Neural cell (in vitro differentiated cells): Measurements from ENCODE around the gene FRMPD4. TPM values are rescaled to one million over a fixed set of nuclear protein-coding genes. Genes with fewer than 3 reads are reported as not detected.

ENCODE experiments used
- H2AFZ ChIP-seq: fragments of 200-600, 300-800 bp; sonication (generic), shearing (Covaris generic); 2 replicates; pipeline ENCODE4 v1.6.0; 2014; ENCODE audit warnings: low read depth, mild to moderate bottlenecking, antibody characterized with exemption, low read length, moderate library complexity
- H3F3A ChIP-seq: fragments of 200-600 bp; shearing (Covaris generic); 2 replicates; pipeline ENCODE4 v1.6.1; 2016; ENCODE audit warnings: mild to moderate bottlenecking, moderate library complexity, mixed read lengths, antibody characterized with exemption, low read length; ENCODE audit not compliant: insufficient read depth, poor library complexity, severe bottlenecking
- H3K27ac ChIP-seq: fragments of 200-600, 300-800 bp; sonication (generic), shearing (Covaris generic); 2 replicates; pipeline ENCODE4 v1.5.1; 2014; ENCODE audit warnings: mild to moderate bottlenecking, low read length, moderate library complexity
- H3K27me3 ChIP-seq: fragments of 300-800, 200-600 bp; sonication (generic), shearing (Covaris generic); 2 replicates; pipeline ENCODE4 v1.6.0; 2014; ENCODE audit warnings: mild to moderate bottlenecking, low read depth, low read length, moderate library complexity; ENCODE audit not compliant: insufficient read depth
- H3K36me3 ChIP-seq: fragments of 300-800, 200-600 bp; sonication (generic), shearing (Covaris generic); 2 replicates; pipeline ENCODE4 v1.5.1; 2014; ENCODE audit warnings: mild to moderate bottlenecking, antibody characterized with exemption, low read length, moderate library complexity; ENCODE audit not compliant: insufficient read depth
- H3K4me2 ChIP-seq: fragments of 300-800, 200-600 bp; sonication (generic), shearing (Covaris generic); 2 replicates; pipeline ENCODE4 v1.6.0; 2014; ENCODE audit warnings: mild to moderate bottlenecking, low read length
- H3K4me3 ChIP-seq: fragments of 300-800, 200-600 bp; sonication (generic), shearing (Covaris generic); 2 replicates; pipeline ENCODE4 v1.5.1; 2014; ENCODE audit warnings: mild to moderate bottlenecking, low read length, moderate library complexity
- H3K79me2 ChIP-seq: fragments of 200-600 bp; shearing (Covaris generic); replicated peaks from 2 replicates; pipeline ENCODE4 v1.6.0; 2014; ENCODE audit warnings: mild to moderate bottlenecking, low read length, moderate library complexity; ENCODE audit not compliant: insufficient read depth
- H3K9ac ChIP-seq: fragments of 300-800, 200-600 bp; sonication (generic), shearing (Covaris generic); 2 replicates; pipeline ENCODE4 v1.6.1; 2016; ENCODE audit warnings: mild to moderate bottlenecking, low read length, mixed read lengths
- H3K9me2 ChIP-seq: fragments of 200-600 bp; shearing (Covaris generic); 2 replicates; pipeline ENCODE4 v1.6.1; 2016; ENCODE audit warnings: mild to moderate bottlenecking, low read length, mixed read lengths; ENCODE audit not compliant: insufficient read depth
- H3K9me3 ChIP-seq: fragments of 200-600, 300-800 bp; sonication (generic), shearing (Covaris generic); 2 replicates; pipeline ENCODE4 v1.6.1; 2016; ENCODE audit warnings: mild to moderate bottlenecking, mixed run types, low read length, moderate library complexity, mixed read lengths
- H4K20me1 ChIP-seq: fragments of 200-600 bp; shearing (Covaris generic); 2 replicates; pipeline ENCODE4 v1.6.1; 2016; ENCODE audit warnings: mild to moderate bottlenecking, mixed run types; ENCODE audit not compliant: insufficient read depth
- CTCF ChIP-seq: fragments of 450-650 bp; IDR thresholded peaks from 2 replicates; pipeline ENCODE4 v1.5.1; 2014; ENCODE audit warnings: antibody characterized with exemption, mild to moderate bottlenecking, moderate library complexity; ENCODE audit not compliant: poor library complexity, severe bottlenecking
- EP300 ChIP-seq: fragments of 450-650 bp; conservative IDR thresholded peaks from 2 replicates; pipeline ENCODE4 v1.6.1; 2014; ENCODE audit warnings: antibody characterized with exemption, mild to moderate bottlenecking, moderate library complexity; ENCODE audit not compliant: poor library complexity, severe bottlenecking
- EZH2 ChIP-seq: fragments of 200-600, 300-800 bp; shearing (Covaris generic), sonication (generic); IDR thresholded peaks from 2 replicates; pipeline ENCODE4 v1.6.1; 2014; ENCODE audit warnings: antibody characterized with exemption, low read length, borderline replicate concordance, mild to moderate bottlenecking; ENCODE audit not compliant: insufficient read depth, poor library complexity, severe bottlenecking
- MXI1 ChIP-seq: fragments of 450-650 bp; conservative IDR thresholded peaks from 2 replicates; pipeline ENCODE4 v1.6.1; 2014; ENCODE audit warnings: antibody characterized with exemption, mild to moderate bottlenecking; ENCODE audit not compliant: poor library complexity, severe bottlenecking
- RAD21 ChIP-seq: fragments of 450-650 bp; conservative IDR thresholded peaks from 2 replicates; pipeline ENCODE4 v1.6.1; 2014; ENCODE audit warnings: antibody characterized with exemption, mild to moderate bottlenecking, moderate library complexity
- REST ChIP-seq: IDR thresholded peaks from 2 replicates; pipeline ENCODE4 v1.6.1; 2012; ENCODE audit warnings: borderline replicate concordance
- SMC3 ChIP-seq: fragments of 450-650 bp; conservative IDR thresholded peaks from 2 replicates; pipeline ENCODE4 v1.6.1; 2014; ENCODE audit warnings: antibody characterized with exemption, mild to moderate bottlenecking, moderate library complexity; ENCODE audit not compliant: poor library complexity
- polyA plus RNA-seq: library from polyadenylated mRNA; depleted of rRNA; stranded (reverse); fragments of >200 nt; gene quantifications from 2 replicates; pipeline ENCODE4 v1.2.3, GENCODE V29; 2014

The FRMPD4 gene
- polyA plus RNA-seq, 1 donor from 2014 or later: 1.2 TPM

- Histone ChIP-seq H3K27me3 (no peaks in the 10 kb centered on the region), H3K36me3 (no peaks in the 10 kb centered on the region), H3K4me2 (no peak overlapping the region), H3K9me2 (no peaks in the 10 kb centered on the region), H2AFZ (no peak overlapping the region), H3F3A (no peaks in the 10 kb centered on the region), H3K9ac (no peak overlapping the region), H3K27ac (no peak overlapping the region), H3K9me3 (no peaks in the 10 kb centered on the region), H3K79me2 (no peaks in the 10 kb centered on the region), H4K20me1 (no peaks in the 10 kb centered on the region), H3K4me3 (no peak overlapping the region)
- TF ChIP-seq SMC3: no peak
- TF ChIP-seq MXI1: no peak
- TF ChIP-seq REST: no peak
- TF ChIP-seq RAD21: no peak
- TF ChIP-seq EZH2: no peak
- TF ChIP-seq CTCF: no peak
Measured at GRCh38 chrX:12379671-12380070, 241.4 kb downstream of the FRMPD4 start.

- H3K27me3 ChIP-seq: no peaks in the 10 kb centered on the region
- no peaks in the 10 kb centered on the region for H3K36me3 ChIP-seq
- H3K9me3 ChIP-seq: no peaks in the 10 kb centered on the region
- no peak overlapping the region for H2AFZ ChIP-seq
- H3K4me3 ChIP-seq: no peak overlapping the region
- TF ChIP-seq EP300 (no peak), MXI1 (no peak), REST (no peak)
- H3K27ac ChIP-seq: no peak overlapping the region
- no peaks in the 10 kb centered on the region for H3K9me2 ChIP-seq
- H3K9ac ChIP-seq: no peak overlapping the region
- H3K79me2 ChIP-seq: no peaks in the 10 kb centered on the region
- no peak overlapping the region for H3K4me2 ChIP-seq
- H3F3A ChIP-seq: no peaks in the 10 kb centered on the region
- no peaks in the 10 kb centered on the region for H4K20me1 ChIP-seq
Measured at GRCh38 chrX:12383196-12383595, 244.9 kb downstream of the FRMPD4 start.
